AG04450 (cell line): ENCODE data around the gene FMN2. TPM values are rescaled to one million over a fixed set of nuclear protein-coding genes. Genes with fewer than 3 reads are reported as not detected.

Experiments
- CTCF ChIA-PET: fragments of 300-600, 350-600 bp; formaldehyde crosslinking; extraction: SDS; loops from one replicate; lab custom pipeline; 2022; ENCODE audit warnings: antibody characterized with exemption, inconsistent platforms; lab: Charles Lee
- POLR2A ChIA-PET: fragments of 350-600 bp; formaldehyde crosslinking; extraction: SDS; loops from one replicate; lab custom pipeline; 2021; ENCODE audit warnings: antibody characterized with exemption, inconsistent platforms; lab: Yijun Ruan, JAX
- DNase-seq: peaks from one replicate; pipeline ENCODE4 v3.0.0-alpha.2; 2011; ENCODE audit warnings: low read depth, low spot score
- H3K27ac ChIP-seq: one replicate; pipeline ENCODE4 v1.5.1; 2012; ENCODE audit warnings: low read depth, low read length, control low read depth
- H3K27me3 ChIP-seq: one replicate; pipeline ENCODE4 v1.6.0; 2012; ENCODE audit warnings: low read length; ENCODE audit not compliant: control insufficient read depth, insufficient read depth
- H3K4me3 ChIP-seq: 2 replicates; pipeline ENCODE4 v1.5.1; 2011; ENCODE audit warnings: mild to moderate bottlenecking, low read depth, low read length, control low read depth
- H3K9me3 ChIP-seq: 2 replicates; pipeline ENCODE4 v1.5.1; 2012; ENCODE audit warnings: low read length; ENCODE audit not compliant: control insufficient read depth, insufficient read depth
- CTCF ChIP-seq: IDR thresholded peaks from 2 replicates; pipeline ENCODE4 v1.5.1; 2011; ENCODE audit warnings: low read depth, low read length, control low read depth, inconsistent platforms
- polyA plus RNA-seq: library from polyadenylated mRNA; depleted of rRNA; stranded (reverse); fragments of >200 nt; gene quantifications from 2 replicates; pipeline ENCODE4 v1.2.3, GENCODE V29; 2011

FMN2 gene
- polyA plus RNA-seq, 1 experiment, result 6.9 TPM

GRCh38 chr1:240417317-240417716 lies 325.6 kb downstream of the FMN2 start:
- Histone ChIP-seq H3K27me3 (no peaks in the 10 kb centered on the region), H3K27ac (no peak overlapping the region), H3K9me3 (no peaks in the 10 kb centered on the region), H3K4me3 (no peak overlapping the region)
- TF ChIP-seq CTCF, result no peak
- ChIA-PET POLR2A (no interaction called here), CTCF (no interaction called here)
- DNase-seq, result no peak

- H3K4me3 ChIP-seq, result no peak overlapping the region
- TF ChIP-seq CTCF, result no peak
- POLR2A ChIA-PET, result no interaction called here
- no peaks in the 10 kb centered on the region for H3K27me3 ChIP-seq
- no peak overlapping the region for H3K27ac ChIP-seq
- no peaks in the 10 kb centered on the region for H3K9me3 ChIP-seq
- CTCF ChIA-PET, result interaction anchor here (1.4 kb wide), 1 partner anchor 271 kb away, joined by 3 read pairs; no protein-coding TSS in a partner anchor
- DNase-seq, result no peak
Observed at GRCh38 chr1:240420766-240421165, 329.1 kb downstream of the FMN2 start.

GRCh38 chr1:240423246-240423924 lies 331.7 kb downstream of the FMN2 start:
- ChIA-PET POLR2A (no interaction called here), CTCF (no interaction called here)
- no peaks in the 10 kb centered on the region for H3K9me3 ChIP-seq
- no peak overlapping the region for H3K4me3 ChIP-seq
- DNase-seq, result no peak
- H3K27me3 ChIP-seq, result no peaks in the 10 kb centered on the region
- no peak for TF ChIP-seq CTCF
- no peak overlapping the region for H3K27ac ChIP-seq

- Histone ChIP-seq H3K9me3 (no peaks in the 10 kb centered on the region), H3K4me3 (no peak overlapping the region), H3K27ac (no peak overlapping the region), H3K27me3 (no peaks in the 10 kb centered on the region)
- CTCF ChIA-PET, result no interaction called here
- TF ChIP-seq CTCF, result no peak
- DNase-seq, result no peak
- POLR2A ChIA-PET, result no interaction called here
Observed at GRCh38 chr1:240424740-240425464, 333.2 kb downstream of the FMN2 start.

GRCh38 chr1:240426051-240426450 lies 334.4 kb downstream of the FMN2 start:
- Histone ChIP-seq H3K27ac (no peak overlapping the region), H3K4me3 (no peak overlapping the region), H3K9me3 (no peaks in the 10 kb centered on the region), H3K27me3 (no peaks in the 10 kb centered on the region)
- ChIA-PET POLR2A (no interaction called here), CTCF (interaction anchor here (0.7 kb wide), 1 partner anchor 30 kb away, joined by 3 read pairs; no protein-coding TSS in a partner anchor)
- DNase-seq, result no peak
- no peak for TF ChIP-seq CTCF
